Right atrium auricular region (tissue), 2 donors: ENCODE results near the gene ZNF107. TPM values are rescaled to one million over a fixed set of nuclear protein-coding genes. Genes with fewer than 3 reads are reported as not detected.
"Not testable (repeated sequence)": the region's sequence is repeated elsewhere in the genome, so short reads cannot be mapped to it uniquely, and the experiment has no call there.

ENCODE experiments used
- DNase-seq: peaks from one replicate; pipeline ENCODE4 v3.0.0-alpha.2; 2019; ENCODE audit warnings: low spot score
- H3K27ac ChIP-seq, 2 donors: fragments of 200-600 bp; sonication (generic); 1 replicate in 1 of 2; 2 replicates in 1 of 2; pipeline ENCODE4 v1.5.1; 2016 to 2019
- H3K27me3 ChIP-seq, 2 donors: fragments of 200-600 bp; sonication (generic); one replicate each; pipeline versions ENCODE4 v1.5.1 to v1.6.0; 2017 to 2019
- H3K36me3 ChIP-seq: fragments of 200-600 bp; sonication (generic); one replicate; pipeline ENCODE4 v1.5.1; 2016
- H3K4me1 ChIP-seq, 2 donors: fragments of 200-600 bp; sonication (generic); one replicate each; pipeline versions ENCODE4 v1.5.1 to v1.6.0; 2017 to 2019
- H3K4me3 ChIP-seq, 2 donors: fragments of 200-600 bp; sonication (generic); 1 replicate in 1 of 2; 2 replicates in 1 of 2; pipeline ENCODE4 v1.5.1; 2017 to 2019; ENCODE audit warnings: mild to moderate bottlenecking in 1 of 2, moderate library complexity in 1 of 2
- H3K9me3 ChIP-seq, 2 donors: fragments of 200-600 bp; sonication (generic); one replicate each; pipeline ENCODE4 v1.5.1; 2019
- CTCF ChIP-seq, 2 donors: fragments of 200-600 bp; sonication (generic); IDR thresholded peaks; one replicate each; pipeline ENCODE4 v1.5.1; 2019; ENCODE audit warnings: antibody characterized with exemption in 2 of 2
- total RNA-seq, 2 donors: library from RNA; depleted of rRNA; stranded (reverse); fragments of >200 nt; gene quantifications; one replicate each; pipeline ENCODE4 v1.1.0, GENCODE V29; 2016

ZNF107 gene
- total RNA-seq, 2 donors from 2014 or later: 0.98 to 2.0 TPM

GRCh38 chr7:64687249-64687648, 21.3 kb downstream of the ZNF107 start:
- Histone ChIP-seq H3K4me1 (no peaks in the 10 kb centered on the region), H3K9me3 (no peaks in the 10 kb centered on the region), H3K36me3 (peaks cover 13% of the 10 kb centered on the region), H3K4me3 (no peak overlapping the region), H3K27me3 (no peaks in the 10 kb centered on the region), H3K27ac (no peak overlapping the region)
- no peak for TF ChIP-seq CTCF (IDR thresholded peaks at IDR 0.05)
- no peak for DNase-seq

- no peak overlapping the region for H3K27ac ChIP-seq
- no peaks in the 10 kb centered on the region for H3K4me1 ChIP-seq
- H3K4me3 ChIP-seq: no peak overlapping the region
- TF ChIP-seq CTCF (IDR thresholded peaks at IDR 0.05): no peak
- no peaks in the 10 kb centered on the region for H3K27me3 ChIP-seq
- H3K36me3 ChIP-seq: peaks cover 7% of the 10 kb centered on the region
- H3K9me3 ChIP-seq: no peaks in the 10 kb centered on the region
- no peak for DNase-seq
These were observed 23.1 kb downstream of the ZNF107 start for GRCh38 chr7:64688988-64689387.

GRCh38 chr7:64691831-64692230, 25.9 kb downstream of the ZNF107 start:
- no peak for TF ChIP-seq CTCF (IDR thresholded peaks at IDR 0.05)
- Histone ChIP-seq H3K9me3 (no peaks in the 10 kb centered on the region), H3K27me3 (no peaks in the 10 kb centered on the region), H3K27ac (no peak overlapping the region), H3K4me3 (no peak overlapping the region), H3K4me1 (no peaks in the 10 kb centered on the region), H3K36me3 (no peaks in the 10 kb centered on the region)
- DNase-seq: no peak

- not testable (repeated sequence) for H3K9me3 ChIP-seq, DNase-seq, H3K4me1 ChIP-seq, H3K36me3 ChIP-seq, H3K4me3 ChIP-seq, H3K27ac ChIP-seq, H3K27me3 ChIP-seq
These were observed 31.9 kb downstream of the ZNF107 start for GRCh38 chr7:64697863-64698262.

- no peak for TF ChIP-seq CTCF (IDR thresholded peaks at IDR 0.05)
- no peak overlapping the region for H3K4me3 ChIP-seq
- no peaks in the 10 kb centered on the region for H3K4me1 ChIP-seq
- peaks cover 37 to 84% of the 10 kb centered on the region in 2 donors for H3K9me3 ChIP-seq
- H3K36me3 ChIP-seq: peaks cover 11% of the 10 kb centered on the region
- no peak overlapping the region for H3K27ac ChIP-seq
- no peaks in the 10 kb centered on the region for H3K27me3 ChIP-seq
- DNase-seq: no peak
These were observed 40.8 kb downstream of the ZNF107 start for GRCh38 chr7:64706625-64707292.

GRCh38 chr7:64717896-64718295, 52.0 kb downstream of the ZNF107 start:
- H3K27ac ChIP-seq, H3K4me1 ChIP-seq, H3K4me3 ChIP-seq, H3K27me3 ChIP-seq, DNase-seq, H3K36me3 ChIP-seq: not testable (repeated sequence)
- peaks cover 0 to 27% of the 10 kb centered on the region in 2 donors for H3K9me3 ChIP-seq
